ENCODE data around the gene AGO1.
"Not testable (repeated sequence)": the region's sequence is repeated elsewhere in the genome, so short reads cannot be mapped to it uniquely, and the experiment has no call there.

Gene AGO1

DNA sequence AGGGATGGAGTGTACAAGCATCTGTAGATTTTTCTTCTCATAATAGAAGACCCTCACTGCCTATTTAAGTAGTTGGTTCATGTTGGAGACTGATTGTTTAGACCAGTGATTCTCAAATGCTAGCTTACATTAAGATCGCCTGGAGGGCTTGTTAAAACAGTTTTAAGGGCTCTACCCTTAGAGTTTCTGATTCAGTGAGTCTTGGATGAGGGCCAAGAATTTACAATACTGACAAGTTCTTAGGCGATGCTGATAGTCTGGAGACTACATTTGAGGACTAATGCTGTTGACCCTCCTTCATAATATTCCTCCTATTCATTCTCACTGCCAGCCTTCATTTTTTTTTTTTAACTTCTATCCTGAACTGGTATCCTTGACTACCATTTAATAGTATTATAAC, 32.7 kb downstream of the AGO1 start:
- no peak for DNase-seq (ENCODE audit: low read depth in 2 of 2)

DNA sequence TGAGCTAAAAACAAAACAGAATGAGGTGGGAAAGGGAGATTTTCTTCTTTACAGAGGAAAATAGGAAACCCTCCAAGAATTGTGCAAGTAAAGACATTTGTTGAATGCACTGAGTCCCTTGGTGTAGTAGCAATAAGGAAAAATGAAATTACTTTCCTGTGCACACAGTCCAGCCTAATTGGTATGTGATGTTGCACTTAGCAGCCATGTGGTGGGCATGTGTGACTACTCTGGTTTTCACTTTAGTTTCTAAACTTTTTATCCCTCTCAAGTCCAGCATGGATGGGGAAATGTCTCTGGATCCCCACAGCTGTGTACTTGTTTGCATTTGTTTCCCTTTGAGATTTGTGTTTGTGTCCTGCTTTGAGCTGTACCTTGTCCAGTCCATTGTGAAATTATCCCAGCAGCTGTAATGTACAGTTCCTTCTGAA, 40.8 kb downstream of the AGO1 start:
- DNase-seq (ENCODE audit: low read depth in 2 of 2), result no peak

GRCh38 chr1:35924838-35925237, 41.8 kb downstream of the AGO1 start:
- no peak for DNase-seq (ENCODE audit: low read depth in 2 of 2)

DNA sequence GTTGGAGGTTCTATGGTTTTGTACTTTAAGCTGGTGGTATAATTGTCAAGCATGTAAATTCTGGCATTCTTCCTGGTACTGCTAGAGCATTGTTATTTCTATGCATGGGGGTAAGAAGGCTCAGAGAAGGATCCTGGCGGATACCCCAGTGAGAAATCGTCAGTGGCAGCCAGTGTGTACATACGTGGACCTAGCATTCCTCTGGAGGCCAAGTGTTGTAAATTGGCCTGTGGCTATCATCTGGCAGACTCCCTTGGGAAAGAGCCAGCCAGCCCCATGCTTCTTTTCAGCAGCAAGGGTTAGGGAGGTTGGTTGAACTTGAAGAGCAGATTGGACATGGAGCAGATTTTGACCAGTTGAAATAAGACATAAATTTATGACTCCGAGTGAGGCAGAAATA, 42.7 kb downstream of the AGO1 start:
- no peak for DNase-seq (ENCODE audit: low read depth in 2 of 2)

- DNase-seq (ENCODE audit: low read depth in 2 of 2), result no peak
Observed at GRCh38 chr1:35927472-35927871, 44.5 kb downstream of the AGO1 start.

- DNase-seq (ENCODE audit: low read depth in 2 of 2), result no peak
Observed at GRCh38 chr1:35929730-35930592, 47.0 kb downstream of the AGO1 start.

- peak; percentile 50 to 53 for DNase-seq (ENCODE audit: low read depth in 2 of 2)
Observed at GRCh38 chr1:35930593-35931445, 47.8 kb downstream of the AGO1 start, which contains the start of gene AGO3. Gene AGO3, plus strand, starts transcription at chr1:35931105. Its CDS starts 322 bp downstream, at chr1:35931427.

GRCh38 chr1:35931446-35932157, 48.6 kb downstream of the AGO1 start:
- no peak for DNase-seq (ENCODE audit: low read depth in 2 of 2)

DNA sequence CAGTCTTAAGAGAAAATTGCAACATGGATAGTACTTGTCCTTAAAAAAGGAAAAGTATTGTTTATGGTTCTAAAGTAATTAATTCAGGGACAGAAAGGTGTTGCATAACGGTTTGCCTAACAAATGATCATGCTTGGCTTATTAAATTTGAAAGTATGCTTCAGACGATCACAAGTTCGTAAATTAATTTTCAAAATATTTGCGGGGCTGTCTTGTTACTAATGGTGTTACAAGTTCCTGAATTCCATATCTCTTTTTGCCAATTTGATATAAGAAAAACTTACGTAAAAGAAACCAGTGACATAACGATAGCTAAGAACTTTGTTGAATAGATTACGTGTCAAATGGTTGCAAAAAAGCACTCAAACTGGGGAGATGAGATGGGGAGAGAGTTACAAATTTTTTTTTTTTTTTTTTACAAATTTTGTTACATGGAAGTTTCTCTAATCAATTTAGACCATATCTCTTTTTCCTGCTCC, 49.2 kb downstream of the AGO1 start:
- DNase-seq (ENCODE audit: low read depth in 2 of 2), result no peak

DNA sequence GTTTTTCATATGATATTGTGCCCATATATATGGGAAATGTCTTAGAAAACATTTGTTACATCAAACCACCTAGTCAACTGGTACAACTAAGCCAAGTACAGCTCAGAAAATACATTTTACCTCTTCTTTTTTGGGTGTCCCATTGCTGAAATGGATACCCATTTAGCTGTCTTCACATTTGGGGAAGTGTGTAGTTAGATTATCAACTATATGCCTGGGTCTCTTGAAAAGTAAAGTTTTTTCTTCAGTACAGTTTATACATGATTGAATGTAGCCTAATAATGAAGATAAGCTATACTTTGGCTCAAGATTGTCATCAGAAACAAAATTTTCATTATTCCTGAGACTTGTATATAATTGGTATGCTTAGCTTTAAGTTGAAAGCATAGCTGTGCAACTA, 49.9 kb downstream of the AGO1 start:
- DNase-seq (ENCODE audit: low read depth in 2 of 2), result no peak

GRCh38 chr1:35935442-35936388, 52.7 kb downstream of the AGO1 start:
- no peak for DNase-seq (ENCODE audit: low read depth in 2 of 2)

DNA sequence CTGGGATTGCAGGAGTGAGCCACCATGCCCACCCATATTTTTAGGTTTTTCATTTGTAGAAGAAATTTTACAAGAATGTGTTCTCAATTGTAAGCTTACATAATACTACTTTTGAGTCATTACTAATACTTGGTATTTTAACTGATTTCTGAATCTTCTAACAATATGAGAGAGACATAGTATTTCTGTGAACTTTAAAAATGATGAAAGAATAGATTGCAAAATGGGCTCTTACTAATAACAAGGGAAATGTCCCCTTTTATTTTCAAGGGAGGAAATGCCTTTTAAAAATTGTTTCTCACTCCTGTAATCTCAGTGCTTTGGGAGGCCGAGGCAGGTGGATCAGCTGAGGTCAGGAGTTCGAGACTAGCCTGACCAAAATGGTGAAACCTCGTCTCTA, 53.8 kb downstream of the AGO1 start:
- no peak for DNase-seq (ENCODE audit: low read depth in 2 of 2)

GRCh38 chr1:35939484-35939883, 56.5 kb downstream of the AGO1 start:
- no peak for DNase-seq (ENCODE audit: low read depth in 2 of 2)

GRCh38 chr1:35945327-35945726, 62.3 kb downstream of the AGO1 start:
- DNase-seq (ENCODE audit: low read depth in 2 of 2), result no peak

- DNase-seq (ENCODE audit: low read depth in 2 of 2), result no peak
Observed at GRCh38 chr1:35947547-35947946, 64.5 kb downstream of the AGO1 start.

DNA sequence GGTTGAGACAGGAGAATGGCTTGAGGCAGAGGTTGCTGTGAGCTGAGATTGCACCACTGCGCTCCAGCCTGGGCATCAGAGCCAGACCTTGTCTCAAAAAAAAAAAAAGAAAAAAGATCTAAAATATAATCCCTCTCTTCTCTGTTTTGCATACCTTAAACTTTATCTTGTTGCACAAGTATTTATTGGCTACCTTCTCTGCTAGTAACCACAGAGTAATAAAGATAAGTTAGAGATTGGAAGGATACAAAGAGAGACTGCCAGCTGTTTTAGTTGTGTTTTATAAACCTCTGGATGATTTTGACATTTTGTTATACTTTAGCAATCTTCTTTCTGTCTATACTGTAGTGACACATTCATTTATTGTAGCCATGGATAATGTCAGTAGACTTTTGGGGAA, 75.5 kb downstream of the AGO1 start:
- no peak for DNase-seq (ENCODE audit: low read depth in 2 of 2)

GRCh38 chr1:35959304-35959703, 76.3 kb downstream of the AGO1 start:
- no peak for DNase-seq (ENCODE audit: low read depth in 2 of 2)

GRCh38 chr1:35962952-35963351, 79.9 kb downstream of the AGO1 start:
- no peak for DNase-seq (ENCODE audit: low read depth in 2 of 2)

DNA sequence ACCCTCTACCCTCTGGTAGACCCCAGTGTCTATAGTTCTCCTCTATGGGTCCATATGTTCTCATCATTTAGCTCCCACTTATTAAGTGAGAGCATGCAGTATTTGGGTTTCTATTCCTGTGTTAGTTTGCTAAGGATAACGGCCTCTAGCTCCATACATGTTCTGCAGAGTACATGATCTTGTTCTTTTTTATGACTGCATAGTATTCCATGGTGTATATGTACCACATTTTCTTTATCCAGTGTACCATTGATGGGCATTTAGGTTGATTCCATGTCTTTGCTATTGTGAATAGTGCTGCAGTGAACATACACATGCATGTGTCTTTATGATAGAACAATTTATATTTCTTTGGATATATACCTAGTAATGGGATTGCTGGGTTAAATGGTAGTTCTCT, 81.3 kb downstream of the AGO1 start:
- DNase-seq (ENCODE audit: low read depth in 2 of 2), result not testable (repeated sequence)

DNA sequence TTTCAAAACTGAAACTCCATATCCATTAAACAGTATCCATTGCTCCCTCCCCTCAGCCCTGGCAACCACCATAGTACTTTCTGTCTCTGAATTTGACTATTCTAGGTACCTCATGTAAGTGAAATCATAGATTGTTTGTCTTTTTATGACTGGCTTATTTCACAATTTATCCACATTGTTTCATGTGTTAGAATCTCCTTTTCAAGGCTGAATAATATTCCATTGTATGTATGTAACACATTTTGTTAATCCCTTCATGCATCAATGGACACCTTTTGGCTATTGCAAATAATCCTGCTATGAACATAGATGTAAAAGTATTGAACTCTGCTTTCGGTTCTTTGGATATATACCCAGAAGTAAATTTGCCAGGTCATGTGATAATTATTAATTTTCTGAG, 85.4 kb downstream of the AGO1 start:
- no peak for DNase-seq (ENCODE audit: low read depth in 2 of 2)

DNA sequence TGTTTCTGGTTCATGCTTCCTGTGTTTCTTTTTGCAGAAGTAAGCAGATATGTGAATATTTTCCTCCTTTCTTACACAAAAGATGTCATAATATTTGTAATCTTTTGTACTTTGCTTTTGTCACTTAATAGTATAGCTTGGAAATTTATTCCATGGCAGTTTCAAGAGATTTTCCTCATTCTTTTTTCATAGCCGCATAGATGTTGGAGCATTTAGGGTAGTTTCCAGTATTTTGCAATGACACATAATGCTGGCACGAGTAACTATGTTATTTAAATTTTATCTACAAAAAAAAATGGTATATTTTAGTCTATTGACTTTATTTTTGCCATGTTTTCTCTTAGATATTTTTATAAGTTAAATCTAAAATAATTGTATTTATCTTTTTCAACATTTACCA, 88.6 kb downstream of the AGO1 start:
- DNase-seq (ENCODE audit: low read depth in 2 of 2), result no peak
